OCI-LY3 (cell line): ENCODE results near the gene ATG4D.
A peak's percentile ranks its signal among the peaks of the same experiment; 100 is the strongest.

Experiments used
- H2AFZ ChIP-seq: fragments of 200-600, 300-600 bp; shearing (Covaris generic); 2 replicates; pipeline ENCODE4 v1.6.0; 2014; ENCODE audit warnings: antibody characterized with exemption, low read depth, low read length
- H3K27ac ChIP-seq: fragments of 200-600, 300-600 bp; sonication (generic); 2 replicates; pipeline ENCODE4 v1.5.1; 2014; ENCODE audit warnings: mild to moderate bottlenecking, low read length, moderate library complexity, mixed read lengths
- H3K27me3 ChIP-seq: fragments of 200-600, 300-600 bp; sonication (generic); 2 replicates; pipeline ENCODE4 v1.6.1; 2014; ENCODE audit warnings: low read depth, low read length, mixed read lengths
- H3K36me3 ChIP-seq: fragments of 200-600, 300-600 bp; sonication (generic); replicated peaks from 2 replicates; pipeline ENCODE3; 2014; ENCODE audit warnings: low read depth, low read length, mixed read lengths
- H3K4me1 ChIP-seq: fragments of 300-600, 200-600 bp; sonication (generic); 2 replicates; pipeline ENCODE4 v1.6.1; 2014; ENCODE audit warnings: low read length, mixed read lengths
- H3K4me2 ChIP-seq: fragments of 200-600, 300-600 bp; sonication (generic); 2 replicates; pipeline ENCODE4 v1.6.1; 2014; ENCODE audit warnings: low read length, mixed read lengths
- H3K4me3 ChIP-seq: fragments of 300-600, 200-600 bp; sonication (generic); 2 replicates; pipeline ENCODE4 v1.5.1; 2014; ENCODE audit warnings: antibody characterized with exemption, mild to moderate bottlenecking, low read length, moderate library complexity
- H3K79me2 ChIP-seq: fragments of 300-600, 200-600 bp; shearing (Covaris generic); 2 replicates; pipeline ENCODE4 v1.6.1; 2014; ENCODE audit warnings: mild to moderate bottlenecking, low read length, mixed read lengths
- H3K9ac ChIP-seq: fragments of 300-600, 200-600 bp; shearing (Covaris generic); 2 replicates; pipeline ENCODE4 v1.6.0; 2014; ENCODE audit warnings: mild to moderate bottlenecking, low read length, moderate library complexity
- H3K9me3 ChIP-seq: fragments of 200-600, 300-600 bp; shearing (Covaris generic); 2 replicates; pipeline ENCODE4 v1.6.1; 2014; ENCODE audit warnings: low read length, mixed read lengths; ENCODE audit not compliant: insufficient read depth
- H4K20me1 ChIP-seq: fragments of 200-600, 300-600 bp; sonication (generic); 2 replicates; pipeline ENCODE4 v1.6.1; 2016; ENCODE audit warnings: low read length, mixed read lengths; ENCODE audit not compliant: insufficient read depth
- EZH2phosphoT487 ChIP-seq: fragments of 200-600 bp; shearing (Covaris generic); IDR thresholded peaks from 2 replicates; pipeline ENCODE4 v1.6.1; 2018; ENCODE audit warnings: antibody characterized with exemption, mixed run types, low read depth
- TF ChIP-seq, protein P1 (sequence below): fragments of 200-600, 300-600 bp; sonication (generic); IDR thresholded peaks from 2 replicates; pipeline ENCODE4 v1.5.1; 2014; ENCODE audit warnings: antibody characterized with exemption, low read length, low read depth

Gene ATG4D

DNA sequence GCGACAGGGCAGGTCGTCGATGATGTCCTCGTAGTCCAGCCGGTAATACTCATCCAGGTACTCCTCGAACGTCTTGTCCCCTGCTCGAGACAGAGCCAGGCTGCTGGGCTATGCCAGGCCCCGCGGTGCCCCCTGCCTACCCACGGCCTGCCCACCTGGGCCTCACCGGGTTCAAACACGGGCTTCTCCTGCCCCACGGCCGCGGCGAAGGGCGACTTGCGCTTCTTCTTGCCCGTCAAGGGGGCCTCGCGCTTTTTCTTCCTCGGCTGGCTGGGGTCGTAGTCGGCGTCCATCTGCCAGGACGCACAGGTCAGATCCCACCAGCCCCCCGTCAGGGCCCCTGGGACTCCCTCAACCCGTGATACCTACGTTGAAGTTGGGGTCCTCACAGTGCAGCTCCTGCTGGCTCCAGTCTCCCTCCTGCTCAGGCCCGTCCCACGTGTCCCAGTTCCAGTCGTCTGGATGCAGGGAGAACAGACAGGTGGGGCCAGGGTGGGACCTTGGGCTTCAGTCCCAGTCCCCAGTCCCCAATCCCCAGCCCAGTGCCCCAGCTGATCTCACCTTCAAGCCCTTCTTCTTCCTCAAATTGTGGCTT, 14.0 kb downstream of the ATG4D start:
- Histone ChIP-seq H2AFZ (no peak overlapping the region), H3K36me3 (peaks cover 77% of the 10 kb centered on the region), H3K79me2 (peaks cover 3% of the 10 kb centered on the region), H3K4me2 (no peak overlapping the region), H3K9me3 (no peaks in the 10 kb centered on the region), H3K9ac (no peak overlapping the region), H3K27me3 (no peaks in the 10 kb centered on the region), H3K4me1 (no peaks in the 10 kb centered on the region), H4K20me1 (no peaks in the 10 kb centered on the region), H3K4me3 (no peak overlapping the region), H3K27ac (no peak overlapping the region)
- no peak for TF ChIP-seq EZH2phosphoT487
- TF ChIP-seq, protein P1, sequence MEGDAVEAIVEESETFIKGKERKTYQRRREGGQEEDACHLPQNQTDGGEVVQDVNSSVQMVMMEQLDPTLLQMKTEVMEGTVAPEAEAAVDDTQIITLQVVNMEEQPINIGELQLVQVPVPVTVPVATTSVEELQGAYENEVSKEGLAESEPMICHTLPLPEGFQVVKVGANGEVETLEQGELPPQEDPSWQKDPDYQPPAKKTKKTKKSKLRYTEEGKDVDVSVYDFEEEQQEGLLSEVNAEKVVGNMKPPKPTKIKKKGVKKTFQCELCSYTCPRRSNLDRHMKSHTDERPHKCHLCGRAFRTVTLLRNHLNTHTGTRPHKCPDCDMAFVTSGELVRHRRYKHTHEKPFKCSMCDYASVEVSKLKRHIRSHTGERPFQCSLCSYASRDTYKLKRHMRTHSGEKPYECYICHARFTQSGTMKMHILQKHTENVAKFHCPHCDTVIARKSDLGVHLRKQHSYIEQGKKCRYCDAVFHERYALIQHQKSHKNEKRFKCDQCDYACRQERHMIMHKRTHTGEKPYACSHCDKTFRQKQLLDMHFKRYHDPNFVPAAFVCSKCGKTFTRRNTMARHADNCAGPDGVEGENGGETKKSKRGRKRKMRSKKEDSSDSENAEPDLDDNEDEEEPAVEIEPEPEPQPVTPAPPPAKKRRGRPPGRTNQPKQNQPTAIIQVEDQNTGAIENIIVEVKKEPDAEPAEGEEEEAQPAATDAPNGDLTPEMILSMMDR = no peak

DNA sequence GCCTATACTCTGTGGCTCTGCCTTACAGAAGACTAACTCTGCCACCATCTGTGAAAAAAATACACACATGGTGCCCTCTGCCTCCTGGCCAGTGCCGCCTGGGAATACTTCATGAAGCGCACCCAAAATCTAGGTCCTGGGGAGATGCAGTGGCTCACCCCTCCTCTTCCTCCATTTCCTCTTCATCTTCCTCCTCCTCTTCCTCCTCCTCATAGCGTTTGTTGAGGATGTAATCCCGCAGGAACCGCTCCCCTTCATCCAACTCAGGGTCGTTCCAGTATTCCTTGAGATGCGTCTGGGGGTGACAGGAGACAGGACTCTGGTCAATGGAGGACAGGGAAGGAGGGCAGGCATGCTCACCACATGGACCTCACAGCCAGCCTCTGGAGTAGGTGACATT, 16.4 kb downstream of the ATG4D start:
- H3K27me3 ChIP-seq = no peaks in the 10 kb centered on the region
- no peak overlapping the region for H3K27ac ChIP-seq
- peaks cover 20% of the 10 kb centered on the region for H3K79me2 ChIP-seq
- peaks cover 8% of the 10 kb centered on the region for H3K4me1 ChIP-seq
- no peak overlapping the region for H3K4me2 ChIP-seq
- no peaks in the 10 kb centered on the region for H4K20me1 ChIP-seq
- no peaks in the 10 kb centered on the region for H3K9me3 ChIP-seq
- H3K9ac ChIP-seq = no peak overlapping the region
- TF ChIP-seq EZH2phosphoT487 = no peak
- TF ChIP-seq, protein P1 = no peak
- H3K36me3 ChIP-seq = peaks cover 58% of the 10 kb centered on the region
- H2AFZ ChIP-seq = no peak overlapping the region
- H3K4me3 ChIP-seq = no peak overlapping the region

- H3K27ac ChIP-seq = no peak overlapping the region
- H3K27me3 ChIP-seq = peaks cover 5% of the 10 kb centered on the region; the same call in 1 of the 2 replicates
- no peak overlapping the region for H3K9ac ChIP-seq
- peaks cover 42% of the 10 kb centered on the region for H3K36me3 ChIP-seq
- no peaks in the 10 kb centered on the region; the same call in none of the 2 replicates for H4K20me1 ChIP-seq
- H3K79me2 ChIP-seq = peaks cover 26% of the 10 kb centered on the region
- TF ChIP-seq EZH2phosphoT487 = no peak
- TF ChIP-seq, protein P1 = no peak
- no peak overlapping the region for H2AFZ ChIP-seq
- no peak overlapping the region for H3K4me3 ChIP-seq
- H3K9me3 ChIP-seq = no peaks in the 10 kb centered on the region
- H3K4me1 ChIP-seq = peaks cover 23% of the 10 kb centered on the region
- no peak overlapping the region for H3K4me2 ChIP-seq
Observed at GRCh38 chr19:10562609-10563008, 18.9 kb downstream of the ATG4D start.

GRCh38 chr19:10565028-10565566, 21.4 kb downstream of the ATG4D start:
- H3K4me3 ChIP-seq = peak overlapping the region; percentile 79
- H3K4me2 ChIP-seq = peak overlapping the region; percentile 83
- H3K9ac ChIP-seq = peak overlapping the region; percentile 81
- H3K27me3 ChIP-seq = peaks cover 10% of the 10 kb centered on the region; the same call in 1 of the 2 replicates
- no peaks in the 10 kb centered on the region for H3K9me3 ChIP-seq
- H3K27ac ChIP-seq = peak overlapping the region; percentile 64
- H3K79me2 ChIP-seq = peaks cover 26% of the 10 kb centered on the region
- peak overlapping the region; percentile 50; the same call in 1 of the 2 replicates for H2AFZ ChIP-seq
- H3K36me3 ChIP-seq = peaks cover 26% of the 10 kb centered on the region
- H4K20me1 ChIP-seq = no peaks in the 10 kb centered on the region; the same call in none of the 2 replicates
- TF ChIP-seq EZH2phosphoT487 = no peak
- TF ChIP-seq, protein P1 = peak; percentile 63
- peaks cover 31% of the 10 kb centered on the region for H3K4me1 ChIP-seq
